Measurements from ENCODE around the gene FBXL3. TPM values are rescaled to one million over a fixed set of nuclear protein-coding genes. Genes with fewer than 3 reads are reported as not detected.
"Not testable (repeated sequence)": the region's sequence is repeated elsewhere in the genome, so short reads cannot be mapped to it uniquely, and the experiment has no call there.

FBXL3 gene
- total RNA-seq, 1 experiment from 2014 or later: 22.0 TPM

DNA sequence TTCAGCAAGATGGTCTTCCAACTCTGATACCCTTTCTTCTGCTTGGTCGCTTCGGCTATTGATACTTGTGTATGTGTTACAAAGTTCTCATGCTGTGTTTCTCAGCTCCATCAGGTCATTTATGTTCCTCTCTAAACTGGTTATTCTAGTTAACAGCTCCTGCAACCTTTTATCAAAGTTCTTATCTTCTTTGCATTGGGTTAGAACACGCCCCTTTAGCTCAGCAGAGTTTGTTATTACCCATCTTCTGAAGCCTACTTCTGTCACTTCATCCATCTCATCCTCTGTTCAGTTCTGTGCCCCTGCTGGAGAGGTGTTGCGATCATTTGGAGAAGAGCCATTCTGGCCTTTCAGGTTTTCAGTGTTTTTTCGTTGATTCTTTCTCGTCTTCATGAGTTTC lies 59.9 kb downstream of the FBXL3 start:
- Histone ChIP-seq H3K79me2 (ENCODE audit: low read depth) (no peaks in the 10 kb centered on the region), H3K4me1 (replicated peaks; ENCODE audit: insufficient read depth) (peaks cover 26% of the 10 kb centered on the region), H3F3A (ENCODE audit: insufficient read depth, low read depth) (peaks cover 15% of the 10 kb centered on the region), H3K4me2 (no peak overlapping the region), H2AFZ (no peak overlapping the region), H3K4me3 (no peak overlapping the region), H3K27ac (no peak overlapping the region), H3K9me2 (ENCODE audit: insufficient read depth) (no peaks in the 10 kb centered on the region), H3K9me3 (ENCODE audit: insufficient read depth, low read depth) (no peaks in the 10 kb centered on the region), H4K20me1 (ENCODE audit: insufficient read depth) (no peaks in the 10 kb centered on the region), H3K36me3 (ENCODE audit: low read depth) (no peaks in the 10 kb centered on the region), H3K27me3 (ENCODE audit: insufficient read depth, low read depth) (no peaks in the 10 kb centered on the region)
- DNase-seq: no peak
- CTCF ChIA-PET: no interaction called here
- no TSS peak for BruUV-seq (replicated peaks)
- intact Hi-C loops (cut with micrococcal nuclease; ENCODE audit: unreplicated experiment): no loop called here
- POLR2A ChIA-PET (ENCODE audit: unreplicated experiment): no interaction called here
- TF ChIP-seq, protein P1, sequence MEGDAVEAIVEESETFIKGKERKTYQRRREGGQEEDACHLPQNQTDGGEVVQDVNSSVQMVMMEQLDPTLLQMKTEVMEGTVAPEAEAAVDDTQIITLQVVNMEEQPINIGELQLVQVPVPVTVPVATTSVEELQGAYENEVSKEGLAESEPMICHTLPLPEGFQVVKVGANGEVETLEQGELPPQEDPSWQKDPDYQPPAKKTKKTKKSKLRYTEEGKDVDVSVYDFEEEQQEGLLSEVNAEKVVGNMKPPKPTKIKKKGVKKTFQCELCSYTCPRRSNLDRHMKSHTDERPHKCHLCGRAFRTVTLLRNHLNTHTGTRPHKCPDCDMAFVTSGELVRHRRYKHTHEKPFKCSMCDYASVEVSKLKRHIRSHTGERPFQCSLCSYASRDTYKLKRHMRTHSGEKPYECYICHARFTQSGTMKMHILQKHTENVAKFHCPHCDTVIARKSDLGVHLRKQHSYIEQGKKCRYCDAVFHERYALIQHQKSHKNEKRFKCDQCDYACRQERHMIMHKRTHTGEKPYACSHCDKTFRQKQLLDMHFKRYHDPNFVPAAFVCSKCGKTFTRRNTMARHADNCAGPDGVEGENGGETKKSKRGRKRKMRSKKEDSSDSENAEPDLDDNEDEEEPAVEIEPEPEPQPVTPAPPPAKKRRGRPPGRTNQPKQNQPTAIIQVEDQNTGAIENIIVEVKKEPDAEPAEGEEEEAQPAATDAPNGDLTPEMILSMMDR (conservative IDR thresholded peaks at IDR 0.05): no peak
- no peak for TF ChIP-seq EZH2 (IDR thresholded peaks at IDR 0.05; ENCODE audit: low read depth)

DNA sequence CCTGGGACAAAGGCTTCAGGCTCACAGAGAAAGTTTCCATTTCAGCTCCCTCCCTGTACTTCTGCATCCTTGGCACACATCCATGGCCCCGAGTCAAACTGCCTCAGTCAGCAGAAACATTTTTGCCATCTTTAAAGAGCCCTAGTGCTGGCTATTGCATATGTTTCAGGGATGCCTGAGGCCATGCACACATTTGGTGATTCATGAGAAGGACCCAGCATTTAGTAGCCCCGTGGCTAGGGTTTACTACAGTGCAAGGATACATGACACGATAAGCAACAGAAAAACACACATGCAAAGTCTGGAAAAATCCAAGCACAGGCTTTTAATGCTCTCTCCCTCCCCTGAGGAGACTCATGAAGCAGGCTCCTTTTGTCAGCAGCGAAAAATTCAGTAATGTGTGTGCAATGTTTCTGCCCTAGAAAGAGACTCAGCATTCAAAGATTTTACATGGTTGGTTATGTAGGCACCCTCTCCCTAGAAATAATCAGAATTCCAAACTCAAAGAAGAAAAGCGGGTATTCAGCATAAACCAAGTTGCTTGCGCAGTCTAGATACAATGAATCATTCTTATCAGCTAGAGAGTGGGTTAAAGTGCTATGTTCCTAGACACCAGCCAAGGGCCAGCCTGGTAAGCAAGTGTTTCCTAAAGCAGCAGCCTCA lies 61.1 kb downstream of the FBXL3 start:
- Histone ChIP-seq H3K4me1 (replicated peaks; ENCODE audit: insufficient read depth) (peaks cover 26% of the 10 kb centered on the region), H3F3A (ENCODE audit: insufficient read depth, low read depth) (peaks cover 15% of the 10 kb centered on the region), H2AFZ (no peak overlapping the region), H3K9me2 (ENCODE audit: insufficient read depth) (no peaks in the 10 kb centered on the region), H3K79me2 (ENCODE audit: low read depth) (no peaks in the 10 kb centered on the region), H3K4me3 (peak overlapping the region; percentile 2; the same call in 1 of the 2 replicates), H3K4me2 (peak overlapping the region; percentile 53), H3K27me3 (ENCODE audit: insufficient read depth, low read depth) (no peaks in the 10 kb centered on the region), H3K9me3 (ENCODE audit: insufficient read depth, low read depth) (no peaks in the 10 kb centered on the region; the same call in 1 of the 2 replicates), H3K36me3 (ENCODE audit: low read depth) (no peaks in the 10 kb centered on the region), H3K27ac (peak overlapping the region; percentile 17), H4K20me1 (ENCODE audit: insufficient read depth) (no peaks in the 10 kb centered on the region)
- POLR2A ChIA-PET (ENCODE audit: unreplicated experiment): no interaction called here
- peak in 1 of 2 experiments; percentile 67 for DNase-seq
- TF ChIP-seq EZH2 (IDR thresholded peaks at IDR 0.05; ENCODE audit: low read depth): no peak
- TF ChIP-seq, protein P1 (conservative IDR thresholded peaks at IDR 0.05): no peak
- intact Hi-C loops (cut with micrococcal nuclease; ENCODE audit: unreplicated experiment): no loop called here
- BruUV-seq (replicated peaks): no TSS peak
- CTCF ChIA-PET: no interaction called here

DNA sequence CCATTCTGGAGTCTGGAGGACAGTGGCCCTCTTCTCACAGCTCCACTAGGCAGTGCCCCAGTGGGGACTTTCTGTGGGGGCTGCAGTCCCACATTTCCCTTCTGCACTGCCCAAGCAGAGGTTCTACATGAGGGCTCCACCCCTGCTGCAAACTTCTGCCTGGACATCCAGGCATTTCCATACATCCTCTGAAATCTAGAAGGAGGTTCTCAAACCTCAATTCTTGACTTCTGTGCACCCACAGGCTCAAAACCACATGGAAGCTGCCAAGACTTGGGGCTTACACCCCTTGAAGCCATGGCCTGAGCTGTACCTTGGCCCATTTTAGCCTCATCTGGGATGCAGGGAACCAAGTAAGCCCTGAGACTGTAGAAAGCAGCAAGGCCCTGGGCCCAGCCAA lies 67.2 kb downstream of the FBXL3 start:
- not testable (repeated sequence) for H3K27ac ChIP-seq

More for the DNA sequence above, 67.2 kb downstream of the FBXL3 start:
- H3K4me3 ChIP-seq; intact Hi-C loops (cut with micrococcal nuclease; ENCODE audit: unreplicated experiment); CTCF ChIA-PET; H2AFZ ChIP-seq; H3K4me1 ChIP-seq (replicated peaks; ENCODE audit: insufficient read depth); POLR2A ChIA-PET (ENCODE audit: unreplicated experiment); H4K20me1 ChIP-seq (ENCODE audit: insufficient read depth); H3K27me3 ChIP-seq (ENCODE audit: insufficient read depth, low read depth); H3K9me3 ChIP-seq (ENCODE audit: insufficient read depth, low read depth); H3F3A ChIP-seq (ENCODE audit: insufficient read depth, low read depth); DNase-seq; H3K4me2 ChIP-seq; BruUV-seq (replicated peaks); H3K79me2 ChIP-seq (ENCODE audit: low read depth); H3K9me2 ChIP-seq (ENCODE audit: insufficient read depth); H3K36me3 ChIP-seq (ENCODE audit: low read depth): not testable (repeated sequence)
